Hematopoietic multipotent progenitor cell treated with erythropoietin and hydrocortisone succinate and interleukin-3 and kit ligand, for 15 days (in vitro differentiated cells): ENCODE results near the gene TNFAIP8L1.

Experiments
- DNase-seq: peaks from one replicate; pipeline ENCODE4 v3.0.0-alpha.2; 2015; ENCODE audit warnings: low spot score

TNFAIP8L1 gene

DNA sequence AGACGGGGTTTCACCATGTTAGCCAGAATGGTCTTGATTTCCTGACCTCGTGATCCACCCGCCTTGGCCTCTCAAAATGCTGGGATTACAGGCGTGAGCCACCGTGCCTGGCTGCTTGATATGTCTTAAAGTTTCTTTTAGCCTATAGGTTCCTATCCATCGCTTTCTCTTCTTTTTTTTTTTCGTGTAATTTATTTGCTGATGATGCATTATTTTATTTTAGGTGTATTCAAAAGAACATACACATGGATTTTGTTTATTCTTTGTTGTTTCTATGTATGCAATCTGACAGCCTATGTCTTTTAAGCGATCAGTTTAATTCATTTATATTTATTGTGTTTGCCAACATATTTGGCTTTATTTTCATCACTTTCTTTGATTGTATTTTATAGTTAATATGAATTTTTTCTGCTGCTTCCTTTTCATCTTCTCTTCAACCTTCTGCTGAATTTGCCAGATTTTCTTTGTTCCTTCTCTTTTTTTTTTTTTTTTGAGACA is 26.0 kb upstream of the TNFAIP8L1 start:
- DNase-seq: no peak

- DNase-seq: no peak
Measured at GRCh38 chr19:4618019-4618418, 21.3 kb upstream of the TNFAIP8L1 start.

- no peak for DNase-seq
Measured at GRCh38 chr19:4619668-4620294, 19.5 kb upstream of the TNFAIP8L1 start.

GRCh38 chr19:4620675-4621074 is 18.6 kb upstream of the TNFAIP8L1 start:
- no peak for DNase-seq

DNA sequence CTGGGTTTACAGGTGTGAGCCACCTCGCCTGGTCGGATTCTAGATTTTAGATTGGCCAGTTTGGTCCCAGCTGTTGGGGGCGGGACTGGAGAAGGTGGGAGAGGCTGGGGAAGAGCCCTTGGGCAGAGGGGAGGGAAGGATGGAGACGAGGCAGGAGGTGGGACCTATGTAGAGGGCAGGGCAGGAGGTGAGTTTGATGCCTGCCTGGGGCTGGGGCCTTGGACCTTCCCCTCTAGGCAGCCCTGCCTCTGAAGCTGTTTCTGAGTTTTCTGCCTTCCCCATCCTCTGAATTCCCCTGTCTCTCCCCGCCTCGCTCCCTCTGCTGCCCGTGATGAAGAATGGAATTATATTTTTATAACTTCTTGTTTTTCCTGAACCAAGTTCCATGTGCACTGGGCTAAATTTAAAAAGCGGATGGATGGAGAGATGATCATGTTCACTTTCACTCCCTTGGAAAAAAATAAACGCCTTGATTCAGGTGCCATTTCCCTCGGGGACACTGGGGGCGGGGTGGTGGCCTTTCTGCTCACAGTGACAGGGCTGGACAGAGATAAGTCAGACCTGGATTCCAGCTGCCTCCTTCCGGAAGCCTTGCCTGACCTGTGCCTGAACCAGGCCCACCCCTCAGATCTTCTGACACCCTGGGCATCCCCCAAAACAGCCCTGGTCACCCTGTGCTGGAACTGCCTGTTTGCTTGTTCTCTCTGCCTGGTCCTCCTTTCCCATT is 16.5 kb upstream of the TNFAIP8L1 start:
- DNase-seq: no peak

DNA sequence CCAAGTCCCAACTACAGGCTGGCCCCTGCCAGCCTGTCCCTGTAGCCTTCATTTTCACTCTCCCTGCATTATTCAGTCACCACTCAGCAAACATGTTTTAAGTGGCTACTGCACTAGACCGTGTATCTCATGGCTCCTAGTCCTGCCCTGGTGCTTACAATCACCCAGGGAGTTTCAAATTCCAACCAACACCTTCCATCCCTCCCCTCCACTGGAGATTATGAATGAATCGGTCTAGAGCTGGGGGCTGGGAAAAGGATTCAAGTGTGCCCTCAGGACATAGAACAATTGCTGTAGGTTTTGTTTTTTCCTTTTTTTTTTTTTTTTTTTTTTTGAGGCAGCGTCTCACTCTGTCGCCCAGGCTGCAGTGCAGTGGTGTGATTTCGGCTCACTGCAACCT is 15.0 kb upstream of the TNFAIP8L1 start:
- DNase-seq: no peak

- no peak for DNase-seq
Measured at GRCh38 chr19:4624733-4625362, 14.5 kb upstream of the TNFAIP8L1 start.

- peak; percentile 74 for DNase-seq
Measured at GRCh38 chr19:4633140-4633967, 6.0 kb upstream of the TNFAIP8L1 start.

GRCh38 chr19:4635754-4636116 is 3.6 kb upstream of the TNFAIP8L1 start:
- no peak for DNase-seq

DNA sequence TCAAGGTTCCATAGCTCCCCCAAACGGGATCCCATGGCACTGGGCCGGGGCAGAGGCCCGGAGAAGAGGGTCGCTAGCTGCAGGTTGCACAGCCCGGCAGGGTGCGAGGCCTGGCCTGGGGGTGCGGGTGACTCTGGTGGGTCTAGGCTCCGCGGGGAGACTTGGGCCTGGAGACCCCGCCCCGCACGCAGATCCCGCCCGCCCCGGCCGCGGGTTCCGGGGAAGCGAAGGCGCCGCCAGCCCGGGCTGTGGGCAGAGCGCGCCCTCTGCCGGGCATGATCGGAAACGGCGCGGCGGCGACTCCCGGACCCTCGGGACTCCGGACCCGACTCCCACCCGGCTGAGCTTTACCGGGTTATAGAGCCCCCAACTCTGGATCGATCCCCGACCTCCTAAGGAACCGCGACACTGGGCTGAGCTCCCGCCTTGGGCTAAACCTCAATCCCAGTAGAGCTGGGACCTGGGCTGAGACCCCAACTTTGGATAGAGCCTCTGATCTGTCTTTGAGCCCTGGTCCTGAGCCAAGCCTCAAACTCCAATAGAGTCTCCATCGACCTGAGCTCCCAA is 3.1 kb upstream of the TNFAIP8L1 start:
- DNase-seq: peak; percentile 58

DNA sequence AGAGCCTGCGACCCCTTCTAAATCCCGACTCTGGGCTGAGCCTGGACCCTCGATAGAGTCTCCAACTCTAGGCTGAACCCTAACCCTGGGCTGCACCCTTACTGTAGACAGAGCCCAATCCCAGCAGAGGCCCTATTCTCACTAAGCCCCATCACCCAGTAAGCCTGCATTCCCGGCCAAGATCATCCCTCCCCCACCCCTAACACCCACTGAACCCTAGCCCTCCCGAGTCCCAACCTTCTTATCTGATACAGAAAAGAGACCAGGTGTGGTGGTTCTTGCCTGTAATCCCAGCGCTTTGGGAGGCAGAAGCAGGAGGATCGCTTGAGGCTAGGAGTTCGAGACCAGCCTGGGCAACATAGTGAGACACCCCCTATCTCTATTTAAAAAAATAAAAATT is 2.6 kb upstream of the TNFAIP8L1 start:
- DNase-seq: no peak

DNA sequence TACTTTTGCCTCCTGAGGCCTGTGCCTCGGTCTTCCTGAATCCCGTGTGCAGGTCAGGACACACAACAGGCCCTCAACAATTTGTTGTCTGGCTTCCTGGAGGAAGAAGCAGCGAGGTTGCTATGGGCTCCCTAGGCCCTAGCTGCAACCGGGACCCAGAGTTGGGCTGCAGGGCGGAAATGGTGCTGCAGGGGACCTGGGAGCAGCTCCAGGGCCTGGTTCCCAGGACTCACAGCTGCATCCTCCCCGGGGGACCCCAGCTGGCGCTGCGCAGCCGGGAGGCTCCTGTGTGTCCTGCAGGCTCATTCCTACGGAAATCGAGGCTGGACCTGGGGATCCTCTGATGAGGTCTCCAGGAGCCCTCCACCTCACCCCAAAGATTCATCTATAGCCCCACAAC is 999 bp upstream of the TNFAIP8L1 start:
- DNase-seq: no peak

DNA sequence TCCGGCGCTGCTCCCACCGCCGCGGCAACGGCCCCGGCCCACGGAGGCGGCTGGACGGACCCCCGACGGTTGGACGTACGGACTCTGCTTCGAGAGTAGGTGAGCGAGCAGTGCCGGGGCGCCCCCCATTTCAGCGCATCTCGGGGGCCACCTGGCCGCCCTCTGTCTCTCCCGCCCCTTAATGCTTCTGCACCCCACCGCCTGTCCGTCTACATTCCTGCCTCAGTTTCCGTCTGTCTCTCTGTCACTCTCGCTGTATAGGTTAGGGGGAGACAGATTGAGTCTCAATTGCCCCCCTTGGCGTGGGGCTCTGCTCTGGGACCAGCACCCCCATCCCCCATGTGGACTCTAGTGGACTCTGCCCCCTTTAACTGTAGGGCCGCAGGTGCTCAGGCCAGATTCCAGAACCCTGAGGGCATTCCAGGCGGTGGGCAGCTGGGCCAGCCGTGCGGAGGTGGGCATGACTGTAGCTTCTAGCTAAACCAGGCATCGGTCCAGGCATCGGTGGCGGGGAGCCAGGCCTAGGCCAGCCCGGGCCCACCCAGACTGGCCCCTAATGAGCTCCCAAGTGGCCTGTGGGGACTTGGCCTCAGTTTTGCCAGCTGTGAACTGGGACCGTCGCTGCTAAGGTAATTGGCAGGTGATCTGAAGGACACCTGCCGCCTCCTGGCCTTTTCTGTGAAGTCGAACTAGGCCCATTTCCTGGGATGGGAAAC is 373 bp downstream of the TNFAIP8L1 start:
- DNase-seq: no peak

DNA sequence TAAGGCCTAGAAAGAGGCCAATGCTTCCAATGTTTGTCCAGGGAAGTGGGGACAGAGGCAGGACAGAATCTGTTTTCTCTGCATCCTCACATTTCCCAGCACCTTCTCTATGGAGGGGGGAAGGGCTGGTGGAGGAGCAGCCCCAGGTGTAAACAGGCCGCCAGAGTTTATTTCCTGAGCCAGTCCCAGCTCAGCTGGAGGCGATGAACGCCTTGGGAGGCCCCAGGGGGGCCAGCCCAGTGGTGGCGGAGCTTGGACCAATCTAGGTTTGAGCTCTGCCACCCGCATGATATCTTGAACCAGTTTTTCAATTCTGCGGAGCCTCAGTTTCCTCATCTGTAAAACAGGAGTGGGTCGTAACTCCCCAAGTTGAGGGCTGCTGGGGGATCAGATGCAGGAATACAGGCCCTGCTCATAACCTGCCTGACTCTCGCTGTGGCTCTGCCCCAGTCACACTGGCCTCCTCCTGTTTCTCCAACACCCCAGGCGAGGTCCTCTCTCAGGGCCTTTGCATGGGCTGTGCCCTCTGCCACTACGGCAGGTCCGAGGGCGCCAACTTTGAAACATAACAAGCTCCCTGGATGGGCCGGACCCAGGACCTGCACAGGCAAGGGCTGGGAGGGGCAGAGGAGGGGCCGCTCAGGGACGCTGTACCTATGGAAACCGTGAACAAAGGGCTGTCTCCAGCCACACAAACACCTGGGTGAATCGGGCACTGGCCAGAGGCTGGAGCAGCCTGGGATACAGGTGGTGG is 1.1 kb downstream of the TNFAIP8L1 start:
- no peak for DNase-seq

- DNase-seq: no peak
Measured at GRCh38 chr19:4641132-4641531, 1.8 kb downstream of the TNFAIP8L1 start.

DNA sequence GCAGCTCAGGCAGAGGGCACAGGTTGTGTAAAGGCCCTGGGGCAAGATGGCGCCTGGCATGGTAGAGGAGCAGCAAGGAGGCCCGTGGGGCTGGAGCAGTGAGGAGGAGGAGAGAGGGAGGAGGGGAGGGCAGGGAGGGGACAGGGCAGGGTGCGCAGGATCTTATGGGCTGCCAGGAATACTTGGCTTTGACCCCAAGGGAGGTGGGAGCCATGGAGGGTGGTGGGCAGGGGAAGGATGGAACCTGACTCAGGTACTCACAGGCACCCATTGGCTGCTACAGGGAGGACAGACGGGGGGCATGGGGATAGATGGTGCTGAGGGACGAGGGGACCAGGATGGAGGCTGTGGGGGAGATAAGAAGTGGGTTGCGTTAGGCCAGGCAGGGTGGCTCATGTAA is 3.3 kb downstream of the TNFAIP8L1 start:
- no peak for DNase-seq

DNA sequence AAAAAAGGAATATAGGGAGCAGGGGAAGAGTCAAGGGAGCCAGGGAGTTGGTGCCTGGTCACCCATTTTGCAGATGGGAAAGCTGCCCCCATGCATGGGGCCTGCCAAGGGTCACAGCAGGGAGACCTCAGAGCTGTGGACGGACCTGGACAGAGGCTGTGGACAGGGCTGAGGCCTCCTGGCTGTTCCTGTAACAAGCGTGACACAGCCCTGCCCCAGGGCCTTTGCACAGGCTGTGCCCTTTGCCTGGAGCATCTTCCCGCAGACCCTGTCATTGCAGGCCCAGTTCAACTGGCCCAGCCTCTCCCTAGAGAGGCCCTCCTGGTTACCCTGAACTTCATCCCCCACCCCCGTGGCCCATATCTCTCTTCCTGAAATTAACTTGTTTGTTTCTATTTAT is 6.4 kb downstream of the TNFAIP8L1 start:
- DNase-seq: no peak

DNA sequence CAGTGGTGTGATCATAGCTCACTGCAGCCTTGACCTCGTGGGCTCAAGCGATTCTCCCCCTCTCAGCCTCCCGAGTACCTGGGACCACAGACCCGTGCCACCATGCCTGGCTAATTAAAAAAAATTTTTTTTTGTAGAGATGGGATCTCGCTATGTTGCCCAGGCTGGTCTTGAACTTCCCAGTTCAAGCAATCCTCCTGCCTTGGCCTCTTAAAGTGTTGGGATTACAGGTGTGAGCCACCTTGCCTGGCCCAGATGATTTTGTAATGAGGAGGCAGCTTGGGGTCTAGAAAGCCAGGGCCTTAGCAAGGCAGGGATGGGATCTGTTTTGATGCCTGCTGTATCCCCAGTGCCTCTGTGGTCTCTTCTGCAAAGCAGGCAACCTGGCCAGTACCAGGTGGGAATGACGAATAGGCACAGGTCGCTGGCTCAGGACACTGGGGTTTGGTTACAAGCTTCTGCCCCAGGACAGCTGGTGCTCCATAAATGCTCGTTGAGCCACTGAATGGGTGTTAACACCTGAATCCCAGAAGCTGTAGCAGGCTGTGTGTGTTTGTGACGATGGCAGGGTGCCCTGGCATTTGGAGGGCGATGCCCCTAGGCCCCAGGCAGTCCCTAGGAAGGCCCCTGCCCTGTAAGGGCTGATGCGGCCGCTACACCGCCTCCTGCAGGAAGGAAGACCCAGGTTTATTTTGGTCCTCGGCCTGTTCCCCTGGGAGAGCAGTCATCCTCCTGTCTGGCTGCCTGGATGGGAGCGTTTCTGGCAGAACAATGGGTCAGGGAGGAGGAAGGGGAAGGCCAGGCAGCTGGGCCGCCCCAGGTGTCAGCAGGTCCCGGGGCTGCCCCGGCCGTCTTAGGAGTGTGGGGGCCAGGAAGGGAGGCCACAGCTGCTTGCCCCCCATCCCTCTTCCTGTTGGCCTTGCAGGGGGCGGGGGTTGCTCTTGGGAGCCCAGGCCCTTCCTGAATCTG is 8.6 kb downstream of the TNFAIP8L1 start:
- DNase-seq: no peak

- no peak for DNase-seq
Measured at GRCh38 chr19:4649392-4650047, 10.2 kb downstream of the TNFAIP8L1 start.
